ENCODE measurements around the gene ECE2.
"Not testable (repeated sequence)": the region's sequence is repeated elsewhere in the genome, so short reads cannot be mapped to it uniquely, and the experiment has no call there.

Gene ECE2

DNA sequence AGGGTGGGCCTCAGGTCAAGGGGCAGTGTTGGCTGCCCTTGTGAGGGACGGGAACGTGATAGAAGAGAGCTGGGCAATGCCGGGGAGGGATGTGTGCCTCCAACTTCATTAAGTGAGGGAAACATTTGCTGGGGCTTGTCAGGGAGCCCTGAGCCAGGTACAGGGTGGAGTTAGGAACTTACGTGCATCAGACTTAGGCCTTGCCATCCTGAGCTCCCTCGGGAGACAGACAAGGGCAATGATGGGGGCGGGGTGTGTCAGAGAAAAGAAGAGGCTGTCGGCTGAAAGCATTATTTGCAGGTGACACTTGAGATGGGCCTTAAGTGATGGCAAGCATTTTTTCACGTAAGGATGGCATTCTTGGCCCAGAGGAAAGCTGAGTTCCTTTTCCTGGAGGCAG, 63.2 kb downstream of the ECE2 start:
- no peak for DNase-seq

DNA sequence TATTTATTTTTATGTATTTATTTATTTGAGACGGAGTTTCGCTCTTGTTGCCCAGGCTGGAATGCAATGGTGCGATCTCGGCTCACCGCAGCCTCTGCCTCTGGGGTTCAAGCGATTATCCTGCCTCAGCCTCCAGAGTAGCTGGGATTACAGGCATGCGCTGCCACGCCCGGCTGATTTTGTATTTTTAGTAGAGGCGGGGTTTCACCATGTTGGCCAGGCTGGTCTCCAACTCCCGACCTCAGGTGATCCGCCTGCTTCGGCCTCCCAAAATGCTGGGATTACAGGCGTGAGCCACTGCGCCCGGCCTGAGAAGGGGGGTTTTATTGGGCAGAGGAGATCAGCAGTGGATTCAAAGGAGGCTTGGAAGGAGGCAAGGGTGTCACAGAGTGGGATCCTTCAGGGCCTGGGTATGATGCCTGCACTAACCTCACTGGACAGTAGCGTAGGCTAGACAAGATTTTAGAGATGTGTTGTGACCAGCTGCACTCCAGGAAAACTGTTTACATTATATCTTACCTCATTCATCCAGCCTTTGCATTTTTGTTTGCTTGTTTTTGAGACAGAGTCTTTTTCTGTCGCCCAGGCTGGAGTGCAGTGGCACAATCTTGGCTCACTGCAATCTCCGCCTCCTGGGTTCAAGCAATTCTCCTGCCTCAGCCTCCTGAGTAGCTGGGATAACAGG, 63.8 kb downstream of the ECE2 start:
- DNase-seq: not testable (repeated sequence)

DNA sequence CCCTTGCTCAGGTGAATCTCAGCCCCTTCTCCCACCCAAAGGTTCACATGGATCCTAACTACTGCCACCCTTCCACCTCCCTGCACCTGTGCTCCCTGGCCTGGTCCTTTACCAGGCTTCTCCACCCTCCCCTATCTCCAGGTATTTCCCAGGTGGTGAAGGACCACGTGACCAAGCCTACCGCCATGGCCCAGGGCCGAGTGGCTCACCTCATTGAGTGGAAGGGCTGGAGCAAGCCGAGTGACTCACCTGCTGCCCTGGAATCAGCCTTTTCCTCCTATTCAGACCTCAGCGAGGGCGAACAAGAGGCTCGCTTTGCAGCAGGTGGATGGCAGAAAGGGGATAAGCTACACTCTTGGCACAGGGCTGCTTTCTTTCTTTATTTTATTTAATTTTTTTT, 66.1 kb downstream of the ECE2 start:
- no peak for DNase-seq
